OCI-LY3 (cell line): ENCODE results near the gene EGFL7.

Source experiments
- H2AFZ ChIP-seq: fragments of 200-600, 300-600 bp; shearing (Covaris generic); 2 replicates; pipeline ENCODE4 v1.6.0; 2014; ENCODE audit warnings: antibody characterized with exemption, low read depth, low read length
- H3K27ac ChIP-seq: fragments of 200-600, 300-600 bp; sonication (generic); 2 replicates; pipeline ENCODE4 v1.5.1; 2014; ENCODE audit warnings: mild to moderate bottlenecking, low read length, moderate library complexity, mixed read lengths
- H3K27me3 ChIP-seq: fragments of 200-600, 300-600 bp; sonication (generic); 2 replicates; pipeline ENCODE4 v1.6.1; 2014; ENCODE audit warnings: low read depth, low read length, mixed read lengths
- H3K36me3 ChIP-seq: fragments of 200-600, 300-600 bp; sonication (generic); replicated peaks from 2 replicates; pipeline ENCODE3; 2014; ENCODE audit warnings: low read depth, low read length, mixed read lengths
- H3K4me1 ChIP-seq: fragments of 300-600, 200-600 bp; sonication (generic); 2 replicates; pipeline ENCODE4 v1.6.1; 2014; ENCODE audit warnings: low read length, mixed read lengths
- H3K4me2 ChIP-seq: fragments of 200-600, 300-600 bp; sonication (generic); 2 replicates; pipeline ENCODE4 v1.6.1; 2014; ENCODE audit warnings: low read length, mixed read lengths
- H3K4me3 ChIP-seq: fragments of 300-600, 200-600 bp; sonication (generic); 2 replicates; pipeline ENCODE4 v1.5.1; 2014; ENCODE audit warnings: antibody characterized with exemption, mild to moderate bottlenecking, low read length, moderate library complexity
- H3K79me2 ChIP-seq: fragments of 300-600, 200-600 bp; shearing (Covaris generic); 2 replicates; pipeline ENCODE4 v1.6.1; 2014; ENCODE audit warnings: mild to moderate bottlenecking, low read length, mixed read lengths
- H3K9ac ChIP-seq: fragments of 300-600, 200-600 bp; shearing (Covaris generic); 2 replicates; pipeline ENCODE4 v1.6.0; 2014; ENCODE audit warnings: mild to moderate bottlenecking, low read length, moderate library complexity
- H3K9me3 ChIP-seq: fragments of 200-600, 300-600 bp; shearing (Covaris generic); 2 replicates; pipeline ENCODE4 v1.6.1; 2014; ENCODE audit warnings: low read length, mixed read lengths; ENCODE audit not compliant: insufficient read depth
- H4K20me1 ChIP-seq: fragments of 200-600, 300-600 bp; sonication (generic); 2 replicates; pipeline ENCODE4 v1.6.1; 2016; ENCODE audit warnings: low read length, mixed read lengths; ENCODE audit not compliant: insufficient read depth
- EZH2phosphoT487 ChIP-seq: fragments of 200-600 bp; shearing (Covaris generic); IDR thresholded peaks from 2 replicates; pipeline ENCODE4 v1.6.1; 2018; ENCODE audit warnings: antibody characterized with exemption, mixed run types, low read depth
- TF ChIP-seq, protein P1 (sequence below): fragments of 200-600, 300-600 bp; sonication (generic); IDR thresholded peaks from 2 replicates; pipeline ENCODE4 v1.5.1; 2014; ENCODE audit warnings: antibody characterized with exemption, low read length, low read depth

The EGFL7 gene

DNA sequence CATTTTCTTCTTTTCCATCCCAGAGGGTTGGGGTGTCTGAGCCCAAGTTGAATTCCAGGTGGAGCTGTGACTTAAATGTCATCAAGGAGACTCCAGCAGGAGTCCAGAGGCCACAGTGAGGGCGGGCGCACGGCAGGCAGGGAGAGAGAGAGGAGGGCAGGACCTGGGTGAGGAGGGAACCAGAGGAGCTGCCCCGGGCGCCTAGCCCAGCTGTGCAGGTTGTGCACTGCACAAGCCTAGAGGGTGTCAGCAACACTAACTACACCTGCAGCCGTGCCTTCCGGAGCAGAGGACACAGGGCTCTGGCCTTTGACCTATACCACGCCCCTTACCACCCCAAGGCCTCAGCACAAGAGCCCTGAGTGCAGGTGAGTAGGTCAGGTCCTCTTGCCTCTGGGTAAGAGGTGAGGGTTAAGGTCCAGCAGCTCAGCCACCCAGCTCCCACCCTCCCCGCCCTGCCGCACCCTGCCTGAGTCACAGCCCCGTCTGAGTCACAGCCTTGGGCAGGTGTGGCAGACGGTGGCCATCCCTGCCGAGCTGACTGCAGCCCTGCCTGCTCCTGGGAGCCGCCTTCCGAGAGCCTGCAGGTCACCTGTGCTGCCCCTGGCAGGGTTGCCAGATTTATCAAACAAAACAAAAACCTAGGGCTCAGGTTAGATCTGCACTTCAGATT, 30.9 kb downstream of the EGFL7 start:
- no peak overlapping the region for H3K9ac ChIP-seq
- peaks cover 47% of the 10 kb centered on the region for H3K4me1 ChIP-seq
- no peak overlapping the region for H2AFZ ChIP-seq

DNA sequence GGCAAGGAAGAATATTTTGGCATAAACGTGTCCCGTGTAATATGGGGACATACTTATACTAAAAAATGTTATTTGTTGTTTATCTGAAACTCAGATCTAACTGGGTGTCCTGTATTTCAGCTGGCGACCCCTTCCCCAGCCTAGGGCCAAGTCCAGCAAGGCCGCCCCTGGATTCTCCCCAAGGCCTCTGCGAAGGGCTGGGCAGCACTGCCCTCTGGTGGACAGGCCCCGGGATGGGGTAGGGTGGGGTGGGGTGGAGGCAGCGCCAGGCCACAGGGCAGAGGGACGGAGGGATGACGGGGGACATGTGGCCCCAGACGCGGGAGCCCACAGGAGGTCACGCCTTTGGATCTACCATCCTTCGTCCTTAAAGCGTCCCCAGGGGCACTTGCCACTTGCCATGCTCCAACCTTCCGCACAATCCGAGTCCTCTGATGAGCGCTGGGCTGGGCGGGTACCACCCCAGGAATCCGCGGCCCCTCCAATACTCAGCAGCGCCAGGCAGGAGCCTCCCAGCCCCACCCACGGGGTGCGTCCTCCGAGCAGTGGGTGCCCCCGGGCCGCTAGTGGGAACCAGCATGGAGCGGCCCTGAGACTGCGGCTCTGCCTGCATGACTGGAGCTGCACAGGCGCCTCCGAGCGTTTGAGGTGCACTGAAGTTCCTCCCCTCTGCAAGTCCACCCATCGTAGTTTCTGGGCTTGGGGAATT, 31.6 kb downstream of the EGFL7 start:
- Histone ChIP-seq H2AFZ (no peak overlapping the region), H3K4me1 (peaks cover 41% of the 10 kb centered on the region), H3K4me3 (no peak overlapping the region), H3K9me3 (no peaks in the 10 kb centered on the region), H3K27ac (no peak overlapping the region), H4K20me1 (no peaks in the 10 kb centered on the region), H3K4me2 (no peak overlapping the region), H3K36me3 (no peaks in the 10 kb centered on the region), H3K27me3 (peaks cover 30% of the 10 kb centered on the region), H3K9ac (no peak overlapping the region), H3K79me2 (no peaks in the 10 kb centered on the region)
- no peak for TF ChIP-seq EZH2phosphoT487
- TF ChIP-seq, protein P1, sequence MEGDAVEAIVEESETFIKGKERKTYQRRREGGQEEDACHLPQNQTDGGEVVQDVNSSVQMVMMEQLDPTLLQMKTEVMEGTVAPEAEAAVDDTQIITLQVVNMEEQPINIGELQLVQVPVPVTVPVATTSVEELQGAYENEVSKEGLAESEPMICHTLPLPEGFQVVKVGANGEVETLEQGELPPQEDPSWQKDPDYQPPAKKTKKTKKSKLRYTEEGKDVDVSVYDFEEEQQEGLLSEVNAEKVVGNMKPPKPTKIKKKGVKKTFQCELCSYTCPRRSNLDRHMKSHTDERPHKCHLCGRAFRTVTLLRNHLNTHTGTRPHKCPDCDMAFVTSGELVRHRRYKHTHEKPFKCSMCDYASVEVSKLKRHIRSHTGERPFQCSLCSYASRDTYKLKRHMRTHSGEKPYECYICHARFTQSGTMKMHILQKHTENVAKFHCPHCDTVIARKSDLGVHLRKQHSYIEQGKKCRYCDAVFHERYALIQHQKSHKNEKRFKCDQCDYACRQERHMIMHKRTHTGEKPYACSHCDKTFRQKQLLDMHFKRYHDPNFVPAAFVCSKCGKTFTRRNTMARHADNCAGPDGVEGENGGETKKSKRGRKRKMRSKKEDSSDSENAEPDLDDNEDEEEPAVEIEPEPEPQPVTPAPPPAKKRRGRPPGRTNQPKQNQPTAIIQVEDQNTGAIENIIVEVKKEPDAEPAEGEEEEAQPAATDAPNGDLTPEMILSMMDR: peak; percentile 58

More for the DNA sequence above, 30.9 kb downstream of the EGFL7 start:
- H3K79me2 ChIP-seq: no peaks in the 10 kb centered on the region
- no peaks in the 10 kb centered on the region for H3K36me3 ChIP-seq
- H3K27ac ChIP-seq: no peak overlapping the region
- no peak overlapping the region for H3K4me3 ChIP-seq
- TF ChIP-seq EZH2phosphoT487: no peak
- TF ChIP-seq, protein P1: no peak
- H3K27me3 ChIP-seq: peaks cover 28% of the 10 kb centered on the region
- H3K9me3 ChIP-seq: no peaks in the 10 kb centered on the region
- no peaks in the 10 kb centered on the region for H4K20me1 ChIP-seq
- no peak overlapping the region for H3K4me2 ChIP-seq

DNA sequence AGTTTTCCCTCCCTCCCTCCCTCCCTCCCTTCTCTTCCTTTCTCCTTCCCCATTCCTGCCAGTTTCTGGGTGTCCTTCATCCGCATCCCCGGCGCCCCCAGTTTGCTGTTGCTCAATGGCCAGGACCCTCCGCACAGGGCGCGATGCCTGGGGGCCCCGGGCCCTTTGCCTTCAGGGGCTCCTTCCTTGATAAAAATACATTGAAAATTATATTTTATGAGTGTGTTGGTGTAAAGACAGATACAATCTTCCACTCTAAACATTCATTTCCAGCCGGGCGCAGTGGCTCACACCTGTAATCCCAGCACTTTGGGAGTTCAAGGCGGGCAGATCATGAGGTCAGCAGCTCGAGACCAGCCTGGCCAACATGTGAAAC, 32.1 kb downstream of the EGFL7 start:
- Histone ChIP-seq H3K9me3 (no peaks in the 10 kb centered on the region), H2AFZ (no peak overlapping the region), H3K27me3 (peaks cover 30% of the 10 kb centered on the region), H3K4me3 (no peak overlapping the region), H3K27ac (no peak overlapping the region), H3K4me2 (no peak overlapping the region), H3K79me2 (no peaks in the 10 kb centered on the region), H3K36me3 (no peaks in the 10 kb centered on the region), H3K4me1 (peaks cover 40% of the 10 kb centered on the region), H3K9ac (no peak overlapping the region), H4K20me1 (no peaks in the 10 kb centered on the region)
- TF ChIP-seq, protein P1: no peak
- TF ChIP-seq EZH2phosphoT487: no peak

DNA sequence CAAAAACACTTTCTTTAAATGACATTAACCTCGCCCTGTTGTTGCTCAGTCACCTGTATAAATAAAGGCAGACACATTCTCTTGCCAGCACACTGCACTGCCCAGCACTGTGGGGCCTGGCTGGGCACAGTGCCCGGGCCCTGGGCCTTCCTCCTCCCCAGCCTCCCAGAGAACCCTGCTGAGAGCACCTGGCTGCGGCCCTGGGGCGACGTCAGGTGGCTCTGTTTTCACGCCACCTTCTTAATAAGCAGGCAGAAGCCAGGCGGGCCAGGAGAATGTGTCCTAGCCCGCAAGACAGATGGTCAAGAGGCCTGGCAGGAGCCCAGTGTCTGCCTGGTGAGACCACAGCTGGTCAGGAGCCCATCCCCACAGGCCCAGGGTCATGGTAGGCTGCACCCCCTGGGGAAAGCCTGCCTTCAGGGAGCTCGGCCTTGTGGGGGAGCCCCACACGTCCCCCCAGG, 32.7 kb downstream of the EGFL7 start:
- Histone ChIP-seq H3K4me2 (peak overlapping the region; percentile 54), H3K4me1 (peaks cover 43% of the 10 kb centered on the region), H3K4me3 (peak overlapping the region; percentile 13; the same call in 1 of the 2 replicates), H3K79me2 (no peaks in the 10 kb centered on the region), H2AFZ (no peak overlapping the region), H3K9me3 (no peaks in the 10 kb centered on the region), H3K27me3 (peaks cover 34% of the 10 kb centered on the region), H3K36me3 (no peaks in the 10 kb centered on the region), H3K9ac (no peak overlapping the region), H4K20me1 (no peaks in the 10 kb centered on the region), H3K27ac (no peak overlapping the region)
- TF ChIP-seq, protein P1: no peak
- no peak for TF ChIP-seq EZH2phosphoT487
